Activated T-cell treated with anti-CD3 and anti-CD28 coated beads, Interleukin-2, amount 50 U/mL, for 48 hours (primary cell): Measurements from ENCODE around the gene CRLF2.
"Not testable (repeated sequence)": the region's sequence is repeated elsewhere in the genome, so short reads cannot be mapped to it uniquely, and the experiment has no call there.

Experiments
- DNase-seq, 2 experiments: peaks; one replicate each; pipeline ENCODE4 v3.0.0-alpha.2; 2020

The CRLF2 gene, protein sequence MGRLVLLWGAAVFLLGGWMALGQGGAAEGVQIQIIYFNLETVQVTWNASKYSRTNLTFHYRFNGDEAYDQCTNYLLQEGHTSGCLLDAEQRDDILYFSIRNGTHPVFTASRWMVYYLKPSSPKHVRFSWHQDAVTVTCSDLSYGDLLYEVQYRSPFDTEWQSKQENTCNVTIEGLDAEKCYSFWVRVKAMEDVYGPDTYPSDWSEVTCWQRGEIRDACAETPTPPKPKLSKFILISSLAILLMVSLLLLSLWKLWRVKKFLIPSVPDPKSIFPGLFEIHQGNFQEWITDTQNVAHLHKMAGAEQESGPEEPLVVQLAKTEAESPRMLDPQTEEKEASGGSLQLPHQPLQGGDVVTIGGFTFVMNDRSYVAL

DNA sequence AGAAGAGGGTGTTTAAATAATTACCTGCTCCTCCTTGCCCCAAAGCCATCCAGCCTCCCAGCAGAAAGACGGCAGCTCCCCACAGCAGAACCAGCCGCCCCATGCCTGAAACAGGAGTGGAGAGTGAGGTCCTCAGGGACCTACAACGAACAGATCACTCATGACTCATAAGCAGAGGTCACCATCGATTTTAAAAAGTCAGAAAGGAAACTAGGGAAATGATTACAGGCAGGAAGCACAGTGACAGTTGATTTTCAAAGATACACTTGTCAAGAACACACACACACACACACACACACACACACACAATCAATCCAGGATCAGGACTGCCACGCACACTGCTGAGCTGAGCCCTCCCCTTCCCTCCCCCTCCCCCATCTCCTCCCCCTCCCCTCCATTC, at the start of gene CRLF2:
Gene CRLF2 (minus strand): TSS at position 118 of the 400 bp plus-strand sequence. CDS start 15 bp downstream, at position 103.
- peak; percentile 41 to 44 for DNase-seq

DNA sequence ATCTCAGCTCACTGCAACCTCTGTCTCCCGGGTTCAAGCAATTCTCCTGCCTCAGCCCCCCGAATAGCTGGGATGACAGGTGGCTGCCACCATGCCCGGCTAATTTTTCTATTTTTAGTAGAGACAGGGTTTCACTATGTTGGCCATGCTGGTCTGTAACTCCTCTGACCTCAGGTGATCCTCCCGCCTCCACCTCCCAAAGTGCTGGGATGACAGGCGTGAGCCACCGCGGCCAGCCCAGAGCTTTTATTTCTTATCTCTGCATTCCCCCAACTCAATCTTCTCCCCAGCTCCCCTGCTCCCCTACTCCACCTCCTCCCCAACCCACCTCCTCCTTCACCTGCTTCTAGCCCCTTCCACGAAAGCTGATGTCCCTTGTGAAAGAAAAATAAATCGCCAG, 49.3 kb upstream of the CRLF2 start:
- DNase-seq, result not testable (repeated sequence)

DNA sequence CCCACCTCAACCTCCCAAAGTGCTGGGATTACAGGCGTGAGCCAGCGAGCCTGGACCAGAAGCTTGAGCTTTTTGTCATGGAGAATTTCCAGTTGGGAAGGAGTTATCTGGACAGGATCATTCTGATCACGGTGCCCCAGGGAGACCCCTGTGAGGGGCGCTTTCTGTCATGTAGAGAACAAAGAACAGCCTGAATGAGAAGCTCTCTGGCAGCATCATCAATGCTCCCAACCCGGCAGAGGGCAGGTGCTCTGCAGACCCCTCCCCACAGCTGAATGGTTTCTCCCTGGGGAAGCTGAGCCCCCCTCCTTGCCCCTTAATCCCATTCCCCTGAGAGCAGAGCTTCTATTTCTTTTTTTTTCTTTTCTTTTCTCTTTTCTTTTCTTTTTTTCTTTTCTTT, 48.8 kb upstream of the CRLF2 start:
- DNase-seq, result no peak

DNA sequence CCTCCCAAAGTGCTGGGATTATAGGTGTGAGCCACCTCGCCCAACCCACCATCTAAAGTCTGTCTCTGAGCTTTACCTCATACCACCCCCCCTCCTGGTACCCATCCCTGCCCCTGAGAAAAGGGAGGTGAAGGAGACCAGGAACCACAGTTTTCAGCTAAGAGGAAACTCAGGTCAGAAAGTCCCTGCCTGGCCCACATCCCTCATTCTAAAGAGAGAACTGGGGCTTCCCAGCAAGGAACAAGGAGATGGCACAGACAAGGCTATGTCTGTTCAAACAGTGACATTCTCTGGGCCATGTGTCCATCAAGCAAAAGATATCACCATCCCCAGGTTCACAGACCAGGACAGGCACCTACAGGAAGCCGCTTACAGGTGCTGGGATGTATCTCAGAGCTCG, 40.4 kb upstream of the CRLF2 start:
- no peak for DNase-seq

DNA sequence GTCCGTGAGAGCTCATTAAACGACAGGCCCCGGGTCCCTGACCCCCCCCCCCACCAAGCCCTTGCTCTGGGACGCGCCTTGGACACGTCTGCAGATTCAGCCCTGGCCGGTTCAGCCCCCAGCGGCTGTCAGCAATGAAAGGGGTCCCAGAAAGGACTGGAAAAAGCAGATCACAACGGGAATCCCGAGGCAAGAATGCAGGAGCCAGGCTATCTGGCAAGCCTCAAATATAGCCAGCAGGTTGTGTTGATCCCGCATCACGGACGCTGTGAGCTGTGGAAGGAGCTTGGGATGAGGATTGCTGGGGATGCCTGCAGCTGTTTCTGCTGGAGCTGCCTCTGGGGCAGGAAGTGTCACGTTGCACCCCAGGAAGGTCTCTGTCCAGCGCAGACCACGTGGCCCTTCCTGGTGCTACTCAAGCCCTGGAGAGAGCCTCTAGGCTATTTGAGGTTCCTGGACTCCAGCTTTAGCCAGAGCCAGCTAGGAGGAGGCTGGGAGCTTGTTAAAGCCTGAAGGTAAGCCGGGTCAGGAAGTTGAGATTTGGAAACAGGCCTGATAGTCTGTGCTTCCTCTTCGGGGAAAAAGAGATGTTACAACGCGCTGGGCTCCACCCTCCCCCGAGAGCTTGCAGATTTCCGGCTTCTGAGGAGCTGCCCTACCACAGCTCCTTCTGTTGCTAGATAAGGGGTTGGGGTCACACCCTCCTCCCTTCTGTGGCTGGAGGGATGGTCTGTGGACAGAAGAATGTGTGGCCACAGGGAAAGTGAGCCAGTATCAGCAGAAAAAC, 36.8 kb upstream of the CRLF2 start:
- peak; percentile 50 to 60 for DNase-seq

DNA sequence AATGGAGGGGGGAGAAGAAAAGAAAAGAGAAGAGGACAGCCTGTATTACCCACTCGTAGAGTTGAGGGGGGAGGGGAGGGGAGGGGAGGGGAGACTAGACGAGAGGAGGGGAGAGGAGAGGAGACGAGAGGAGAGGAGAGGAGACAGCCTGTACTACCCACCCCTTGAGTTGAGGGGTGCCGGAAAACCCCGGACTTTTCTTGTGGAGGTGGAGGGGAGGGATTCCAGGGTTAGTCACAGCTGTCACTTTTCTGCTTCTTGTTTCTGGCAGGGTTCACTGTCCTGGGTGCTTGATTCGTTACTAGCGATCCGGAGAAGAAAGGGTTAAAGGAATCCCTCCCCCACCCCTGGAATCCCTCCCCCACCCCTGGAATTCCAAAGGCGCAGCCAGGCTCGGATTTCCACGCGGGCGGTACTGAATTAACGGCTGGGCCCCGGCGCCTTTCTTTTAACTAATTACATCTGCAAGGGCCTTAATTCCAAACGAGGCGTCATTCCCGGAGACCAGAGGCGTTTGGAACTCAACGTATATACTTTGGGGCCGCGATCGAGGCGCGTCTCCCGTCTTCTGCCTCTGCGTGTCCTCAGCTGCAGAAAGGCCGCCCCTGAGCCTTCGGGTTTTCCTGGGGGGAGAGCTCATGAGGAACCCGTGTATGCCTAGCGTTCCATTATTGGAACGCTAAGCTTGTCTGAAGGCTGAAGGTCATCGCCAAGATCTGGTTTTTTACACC, 36.0 kb upstream of the CRLF2 start:
- peak in 1 of 2 experiments; percentile 44 for DNase-seq

DNA sequence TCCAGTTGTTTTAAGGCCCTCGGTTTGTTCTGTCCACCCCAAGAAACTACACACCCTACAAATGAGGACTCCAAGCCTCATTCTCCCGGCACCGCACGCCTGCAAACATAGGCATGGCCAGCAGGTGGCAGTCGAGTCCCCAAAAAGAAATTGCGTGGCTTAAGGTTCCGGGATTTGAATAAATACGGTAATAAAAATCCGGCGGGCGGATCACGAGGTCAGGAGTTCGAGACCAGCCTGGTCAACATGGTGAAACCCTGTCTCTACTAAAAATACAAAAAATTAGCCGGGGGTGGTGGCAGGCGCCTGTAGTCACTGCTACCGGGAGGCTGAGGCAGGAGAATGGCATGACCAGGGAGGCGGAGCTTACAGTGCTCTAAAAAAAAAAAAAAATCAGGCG, 34.4 kb upstream of the CRLF2 start:
- peak; percentile 94 to 99 for DNase-seq

DNA sequence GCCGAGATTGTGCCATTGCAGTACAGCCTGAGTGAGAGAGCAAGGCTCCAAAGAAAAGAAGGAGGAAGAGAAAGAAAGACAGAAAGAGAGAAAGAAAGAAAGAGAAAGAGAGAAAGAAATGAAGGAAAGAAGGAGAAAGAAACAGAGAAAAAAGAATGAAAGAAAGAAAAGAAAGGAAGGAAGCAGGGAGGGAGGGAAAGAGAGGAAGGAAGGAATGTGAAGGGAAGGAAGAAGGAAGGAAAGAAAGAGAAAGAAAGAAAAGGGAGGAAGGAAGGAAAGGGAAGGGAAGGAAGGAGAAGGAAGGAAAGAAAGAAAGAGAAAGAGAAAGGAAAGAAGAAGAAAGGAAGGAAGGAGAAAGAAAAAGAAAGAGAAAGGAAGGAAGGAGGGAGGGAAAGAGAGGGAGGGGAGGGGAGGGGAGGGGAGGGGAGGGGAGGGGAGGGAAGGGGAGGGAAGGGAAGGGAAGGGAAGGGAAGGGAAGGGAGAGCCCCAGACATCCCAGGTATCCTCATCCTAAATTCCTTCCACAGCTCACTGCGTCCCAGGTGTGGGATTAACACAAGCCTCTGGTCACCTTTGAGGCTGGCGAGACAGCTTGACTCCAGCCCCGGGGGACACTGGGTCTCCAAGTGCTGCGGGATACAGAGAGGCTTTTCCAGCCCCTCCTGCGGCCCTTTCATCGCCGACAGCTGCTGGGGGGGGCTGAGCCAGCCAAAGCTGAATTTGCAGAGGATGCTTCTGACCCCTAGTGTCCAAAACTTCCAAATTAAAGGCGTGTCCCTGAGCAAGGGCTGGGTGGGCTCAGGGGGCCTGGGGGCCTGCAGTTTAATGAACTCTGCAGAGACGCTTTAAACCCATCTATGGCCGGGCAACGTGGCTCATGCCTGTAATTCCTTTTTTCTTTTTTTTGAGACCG, 32.0 kb upstream of the CRLF2 start:
- peak in 1 of 2 experiments; percentile 35 for DNase-seq

DNA sequence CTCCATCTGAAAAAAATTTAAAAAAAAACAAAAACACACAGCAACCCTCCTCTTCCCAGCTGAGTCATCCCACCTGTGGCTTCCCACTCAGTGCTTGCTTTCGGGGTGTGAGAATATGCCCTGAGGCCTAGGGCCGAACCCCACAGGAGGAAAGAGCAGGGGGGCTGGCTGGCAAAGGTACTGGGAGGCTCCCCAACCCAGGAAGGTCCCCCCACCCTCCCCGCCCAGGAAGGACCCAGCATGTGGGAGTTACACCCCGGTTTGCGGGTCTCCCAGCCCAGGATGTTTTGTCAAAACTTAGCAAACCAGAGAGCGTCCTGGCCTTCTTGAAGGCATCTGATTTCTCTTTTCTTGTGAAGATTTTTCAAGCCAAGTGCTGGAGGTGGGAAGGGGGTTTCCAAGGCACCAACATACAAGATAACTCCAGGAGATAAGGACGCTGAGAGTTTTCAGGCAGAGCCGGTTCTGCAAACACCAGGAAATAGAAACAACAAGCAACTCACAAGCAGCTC, 30.5 kb upstream of the CRLF2 start:
- DNase-seq, result peak; percentile 37 to 45

DNA sequence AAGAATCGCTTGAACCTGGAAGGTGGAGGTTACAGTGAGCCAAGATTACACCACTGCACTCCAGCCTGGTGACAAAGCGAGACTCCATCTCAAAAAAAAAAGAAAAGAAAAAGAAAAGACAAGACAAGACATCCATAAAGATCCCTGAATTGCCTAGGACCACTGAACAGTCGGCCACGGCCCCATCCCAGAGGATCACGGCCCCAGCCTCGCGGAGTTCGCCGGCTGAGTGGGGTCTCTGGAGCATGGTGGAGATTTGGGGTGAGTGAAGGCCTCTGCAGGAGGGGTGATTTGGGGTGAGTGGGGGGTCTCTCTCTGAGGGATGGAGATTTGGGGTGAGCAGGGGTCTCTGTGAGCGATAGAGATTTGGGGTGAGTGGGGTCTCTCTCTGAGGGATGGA, 28.1 kb upstream of the CRLF2 start:
- DNase-seq, result not testable (repeated sequence)

DNA sequence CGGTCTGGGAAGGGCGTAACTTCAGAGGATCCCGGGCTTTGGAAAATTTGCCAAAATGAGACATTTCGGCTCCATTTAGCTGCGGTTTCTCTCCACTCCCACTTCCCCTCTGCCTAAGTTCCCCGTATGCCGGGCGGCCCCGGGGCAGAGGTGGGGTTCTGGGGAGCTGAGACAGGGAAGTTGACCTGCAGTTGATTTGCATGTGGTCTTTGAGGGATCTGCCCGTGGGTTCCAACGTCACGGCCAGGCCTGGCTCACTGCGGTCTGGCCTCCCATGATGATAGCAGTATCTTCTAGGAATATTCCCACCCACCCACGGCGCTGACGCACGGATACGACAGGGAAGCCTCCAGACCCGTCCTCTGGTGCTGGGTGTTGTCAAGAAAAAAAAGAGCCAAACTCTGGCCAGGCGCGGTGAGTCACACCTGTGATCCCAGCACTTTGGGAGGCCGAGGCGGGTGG, 27.3 kb upstream of the CRLF2 start:
- DNase-seq, result peak; percentile 40 to 46

DNA sequence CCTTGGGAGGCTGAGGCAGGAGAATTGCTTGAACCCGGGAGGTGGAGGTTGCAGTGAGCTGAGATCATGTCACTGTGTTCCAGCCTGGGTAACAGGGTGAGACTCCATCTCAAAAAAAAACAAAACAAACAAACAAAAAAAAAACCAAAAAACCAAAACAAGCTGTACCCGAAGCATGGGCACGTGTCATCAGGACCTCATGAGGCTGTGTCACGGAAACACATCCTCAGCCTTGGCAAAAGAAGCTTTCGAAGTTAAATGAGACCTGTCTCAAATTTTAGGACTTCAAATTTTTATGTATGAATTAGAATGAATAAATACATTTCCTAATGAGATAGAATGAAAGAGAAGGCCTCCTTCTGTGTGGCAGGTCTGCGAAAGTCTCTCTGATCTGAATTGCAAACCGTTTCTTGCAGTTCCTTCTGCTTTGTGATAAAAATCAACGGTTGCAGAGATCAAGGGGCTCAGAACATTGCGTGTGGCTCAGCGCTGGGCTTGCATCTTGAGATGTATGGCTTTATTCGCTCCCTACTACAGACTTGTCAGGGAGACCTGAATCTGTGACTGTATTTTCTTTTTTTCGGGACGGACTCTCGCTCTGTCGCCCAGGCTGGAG, 19.5 kb upstream of the CRLF2 start:
- no peak for DNase-seq

DNA sequence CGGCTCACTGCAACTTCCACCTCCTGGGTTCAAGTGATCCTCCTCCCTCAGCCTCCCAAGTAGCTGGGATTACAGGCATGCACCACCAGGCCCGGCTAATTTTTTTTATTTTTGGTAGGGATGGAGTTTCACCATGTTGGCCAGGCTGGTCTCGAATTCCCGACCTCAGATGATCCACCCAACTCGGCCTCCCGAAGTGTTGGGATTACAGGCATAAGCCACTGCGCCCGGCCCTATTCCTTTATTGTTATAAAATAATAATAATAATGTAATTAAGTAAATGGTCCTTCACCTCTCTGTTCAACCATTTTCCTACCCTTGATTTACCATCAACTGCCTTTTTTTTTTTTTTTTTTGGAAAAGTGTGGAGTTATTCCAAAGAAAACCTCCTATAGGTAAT, 15.7 kb upstream of the CRLF2 start:
- not testable (repeated sequence) for DNase-seq

DNA sequence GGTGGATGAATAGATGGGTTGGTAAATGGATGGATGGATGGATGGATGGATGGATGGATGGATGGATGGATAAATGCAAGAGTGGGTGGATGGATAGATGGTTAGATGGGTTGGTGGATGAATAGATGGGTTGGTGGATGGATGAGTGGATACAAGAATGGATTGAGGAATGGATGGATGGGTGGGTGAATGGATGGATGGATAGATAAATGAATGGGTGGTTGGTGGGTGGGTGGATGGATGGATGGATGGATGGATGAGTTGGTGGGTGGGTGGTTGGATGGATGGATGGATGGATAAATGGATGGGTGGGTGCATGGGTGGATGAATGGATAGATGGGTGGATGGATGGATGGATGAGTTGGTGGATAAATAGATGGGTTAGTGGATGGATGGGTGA, 13.8 kb upstream of the CRLF2 start:
- DNase-seq, result no peak

DNA sequence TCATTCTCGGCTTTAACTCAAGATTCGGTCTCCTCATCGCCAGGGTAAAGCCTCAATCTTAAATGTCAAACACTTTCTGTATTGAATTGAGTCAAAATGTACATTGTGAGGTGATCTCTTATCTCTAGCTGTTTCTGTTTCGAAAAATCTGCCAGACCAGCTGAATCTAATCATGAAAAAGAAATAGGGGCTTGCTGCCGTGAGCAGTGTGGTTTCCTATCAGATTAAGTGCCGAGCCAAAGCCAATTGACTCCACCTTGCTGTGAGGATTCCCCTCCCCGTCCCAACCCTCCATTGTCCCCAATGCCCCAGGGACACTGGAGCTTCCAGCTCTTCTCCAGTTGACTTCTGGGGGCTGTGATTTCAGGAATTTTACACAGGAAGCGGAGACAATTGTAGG, 12.5 kb upstream of the CRLF2 start:
- DNase-seq, result no peak

DNA sequence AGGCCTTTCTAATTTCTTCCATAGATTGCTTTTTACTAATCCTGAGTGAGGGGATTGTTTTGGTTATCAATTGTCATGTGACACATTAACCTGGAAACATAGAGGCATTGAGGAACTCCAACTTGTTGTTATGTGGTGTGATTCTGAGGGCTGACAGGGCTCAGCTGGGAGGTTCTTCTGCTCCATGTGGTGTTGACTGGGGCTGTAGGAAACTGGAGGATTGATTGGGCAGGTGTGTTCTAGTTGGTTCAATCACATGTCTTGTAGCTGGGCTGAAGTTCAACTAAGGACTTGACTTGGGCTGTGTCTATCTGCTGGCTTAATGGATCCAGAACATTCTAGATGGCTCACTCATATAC, 10.8 kb upstream of the CRLF2 start:
- DNase-seq, result peak in 1 of 2 experiments; percentile 7

DNA sequence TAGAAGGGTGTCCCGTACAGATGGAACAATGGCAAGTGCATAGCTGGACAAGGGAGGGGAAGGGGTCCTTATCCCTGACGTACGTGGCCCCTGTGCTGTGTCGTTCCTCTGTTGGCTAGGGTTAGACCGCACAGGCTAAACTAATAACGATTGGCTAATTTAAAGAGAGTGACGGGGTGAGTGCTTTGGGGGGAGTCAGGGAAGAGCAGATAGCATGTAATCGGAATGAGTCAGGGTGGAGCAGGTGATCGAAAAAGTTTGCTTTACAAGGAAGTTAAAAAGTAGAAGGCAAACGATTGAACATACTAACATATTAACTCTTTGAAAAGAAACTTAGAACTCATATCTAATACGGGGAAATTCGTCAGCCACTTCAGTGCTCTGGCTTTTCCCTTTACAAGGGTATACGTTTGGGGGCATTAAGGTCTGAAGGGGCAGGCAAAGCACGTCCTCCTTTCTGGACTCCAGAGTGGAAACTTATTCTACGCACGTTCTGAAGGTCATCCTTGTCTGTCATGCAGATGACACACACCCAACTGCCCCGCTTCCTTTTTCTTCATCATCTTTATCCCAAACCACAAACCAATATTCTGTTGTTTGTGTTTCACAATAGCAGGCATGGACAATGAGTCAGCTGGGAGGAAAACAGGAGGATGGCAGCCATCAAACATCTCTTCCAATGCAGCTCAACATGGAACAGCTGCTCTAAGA, 10.2 kb upstream of the CRLF2 start:
- DNase-seq, result peak in 1 of 2 experiments; percentile 7

DNA sequence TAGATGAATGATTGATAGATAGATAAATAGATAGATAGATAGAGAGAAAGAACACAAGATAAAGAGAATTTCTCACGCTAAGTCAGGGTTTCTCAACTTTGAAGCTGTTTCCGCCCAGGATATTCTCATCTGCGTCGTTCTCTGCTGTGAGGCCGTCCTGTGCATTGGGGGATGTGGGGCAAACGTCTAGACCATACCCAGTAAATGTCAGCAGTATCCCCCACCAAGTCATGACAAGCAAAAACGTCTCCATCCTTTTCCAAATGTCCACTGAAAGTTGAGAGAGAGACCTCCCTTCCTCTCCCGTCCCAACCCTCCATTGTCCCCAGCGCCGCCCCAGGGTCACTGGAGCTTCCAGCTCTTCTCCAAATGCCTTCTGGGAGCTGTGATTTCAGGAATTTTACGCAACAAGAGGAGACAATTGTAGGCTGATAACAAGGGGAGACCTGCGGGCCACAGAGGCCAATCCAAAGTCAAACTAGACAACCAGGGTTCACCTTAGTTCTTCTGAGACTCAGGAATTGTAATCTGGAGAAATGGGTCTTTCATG, 8.9 kb upstream of the CRLF2 start:
- DNase-seq, result no peak

DNA sequence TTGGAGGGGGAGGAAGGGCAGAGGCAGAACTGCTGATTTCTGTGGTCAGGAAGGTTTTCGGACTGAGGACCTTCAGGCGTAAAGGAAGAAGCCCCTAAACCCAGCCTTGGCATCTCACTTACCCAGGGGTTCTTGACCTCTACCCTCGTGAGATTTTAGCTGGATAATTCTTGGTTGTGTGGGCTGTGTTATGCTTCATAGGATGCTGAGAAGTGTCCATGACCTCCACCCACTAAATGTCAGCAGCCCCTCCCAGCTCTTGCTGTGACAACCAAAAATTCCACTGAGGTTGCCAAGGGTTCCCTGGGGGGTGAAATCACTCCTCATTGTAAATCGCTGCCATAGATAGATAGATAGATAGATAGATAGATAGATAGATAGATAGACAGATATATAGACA, 5.8 kb upstream of the CRLF2 start:
- no peak for DNase-seq

DNA sequence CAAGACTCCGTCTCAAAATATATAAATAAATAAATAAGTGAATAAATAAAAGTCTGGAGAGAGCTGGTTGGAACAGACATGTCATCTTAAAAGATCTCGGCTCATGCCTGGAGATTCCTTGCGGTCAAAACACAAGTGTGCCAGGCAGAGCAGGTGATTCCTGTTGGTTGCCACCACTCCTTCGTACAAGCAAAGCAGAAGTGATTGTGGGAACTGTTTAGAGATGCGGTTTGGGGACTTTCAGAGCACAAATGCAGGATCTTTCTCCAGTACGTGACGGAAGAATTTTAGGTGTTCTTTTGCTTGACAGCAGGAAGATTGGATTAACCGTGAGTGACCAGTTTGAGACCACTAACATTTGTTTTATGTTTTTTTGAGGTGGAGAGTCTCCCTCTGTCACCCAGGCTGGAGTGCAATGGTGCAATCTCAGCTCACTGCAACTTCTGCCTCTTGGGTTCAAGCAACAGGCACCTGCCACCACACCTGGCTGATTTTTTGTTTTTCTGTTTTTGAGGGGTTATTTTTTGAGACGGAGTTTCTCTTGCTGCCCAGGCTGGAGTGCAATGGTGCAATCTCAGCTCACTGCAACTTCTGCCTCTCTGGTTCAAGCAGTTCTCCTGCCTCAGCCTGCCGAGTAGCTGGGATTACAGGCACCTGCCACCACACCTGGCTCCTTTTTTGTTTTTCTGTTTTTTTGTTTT, 2.8 kb upstream of the CRLF2 start:
- DNase-seq, result no peak
